Measurements from ENCODE around the gene C1QL1.

C1QL1 gene

GRCh38 chr17:44928136-44928535, 40.0 kb downstream of the C1QL1 start:
- DNase-seq = no peak

GRCh38 chr17:44927696-44928095, 40.4 kb downstream of the C1QL1 start:
- no peak for DNase-seq

- DNase-seq = no peak
Measured at GRCh38 chr17:44926821-44927525, 41.1 kb downstream of the C1QL1 start.

GRCh38 chr17:44925731-44926697, 42.1 kb downstream of the C1QL1 start:
- no peak for DNase-seq

GRCh38 chr17:44924107-44924544, 44.0 kb downstream of the C1QL1 start:
- DNase-seq = no peak

- no peak for DNase-seq
Measured at GRCh38 chr17:44922746-44923470, 45.2 kb downstream of the C1QL1 start.

GRCh38 chr17:44922136-44922535, 46.0 kb downstream of the C1QL1 start:
- DNase-seq = no peak

- DNase-seq = no peak
Measured at GRCh38 chr17:44921122-44921882, 46.8 kb downstream of the C1QL1 start.

GRCh38 chr17:44920565-44920940, 47.5 kb downstream of the C1QL1 start:
- no peak for DNase-seq

GRCh38 chr17:44919885-44920564, 48.1 kb downstream of the C1QL1 start:
- DNase-seq = peak; percentile 85

GRCh38 chr17:44919411-44919810, 48.7 kb downstream of the C1QL1 start:
- DNase-seq = no peak

- DNase-seq = no peak
Measured at GRCh38 chr17:44918006-44918405, 50.1 kb downstream of the C1QL1 start.

GRCh38 chr17:44917456-44917855, 50.6 kb downstream of the C1QL1 start:
- no peak for DNase-seq

- DNase-seq = no peak
Measured at GRCh38 chr17:44916781-44917241, 51.3 kb downstream of the C1QL1 start.

- DNase-seq = no peak
Measured at GRCh38 chr17:44915862-44916780, 52.0 kb downstream of the C1QL1 start.

GRCh38 chr17:44915321-44915726, 52.8 kb downstream of the C1QL1 start, which contains the start of gene GFAP:
GFAP (minus strand) TSS chr17:44915500; CDS start chr17:44915486, 14 bp downstream.
- no peak for DNase-seq

GRCh38 chr17:44914698-44915271, 53.3 kb downstream of the C1QL1 start:
- no peak for DNase-seq

GRCh38 chr17:44914148-44914547, 54.0 kb downstream of the C1QL1 start:
- DNase-seq = no peak

GRCh38 chr17:44913676-44914075, 54.4 kb downstream of the C1QL1 start:
- no peak for DNase-seq
